GM10847 (cell line): ENCODE results near the gene GPR183.

Experiments
- POLR2A ChIP-seq: IDR thresholded peaks from 2 replicates; pipeline ENCODE4 v1.6.1; 2011; ENCODE audit not compliant: insufficient read length; ENCODE audit errors: extremely low read depth

Gene GPR183

DNA sequence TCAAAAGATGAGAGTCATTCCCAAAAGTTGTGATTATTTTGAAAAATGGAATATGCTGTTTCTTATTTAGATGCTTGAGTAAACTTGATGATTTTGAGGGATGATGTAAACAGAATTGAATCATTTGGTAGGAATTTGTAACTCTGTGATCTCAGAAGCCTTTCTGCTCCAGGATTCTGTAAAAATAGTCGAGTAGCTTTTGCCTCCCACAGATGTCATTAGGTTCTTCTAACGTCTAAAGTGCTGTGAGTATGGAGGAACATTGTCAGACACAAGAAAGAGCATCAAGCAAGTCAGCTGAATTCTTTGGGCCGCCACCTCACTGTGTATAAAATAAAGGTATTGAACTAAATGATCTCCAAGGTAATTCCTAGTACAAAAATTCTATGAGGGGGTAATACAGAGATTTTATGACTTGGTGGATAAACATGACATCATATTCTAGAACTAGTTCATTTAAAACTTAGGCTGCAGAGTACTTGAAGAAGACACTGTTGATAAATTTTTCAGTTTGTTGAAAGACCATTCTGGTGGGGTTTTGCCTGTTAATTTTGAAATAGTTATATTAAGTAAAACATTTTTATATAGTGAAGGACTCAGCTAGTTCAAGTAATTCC lies 1.4 kb upstream of the GPR183 start:
- TF ChIP-seq POLR2A = no peak

DNA sequence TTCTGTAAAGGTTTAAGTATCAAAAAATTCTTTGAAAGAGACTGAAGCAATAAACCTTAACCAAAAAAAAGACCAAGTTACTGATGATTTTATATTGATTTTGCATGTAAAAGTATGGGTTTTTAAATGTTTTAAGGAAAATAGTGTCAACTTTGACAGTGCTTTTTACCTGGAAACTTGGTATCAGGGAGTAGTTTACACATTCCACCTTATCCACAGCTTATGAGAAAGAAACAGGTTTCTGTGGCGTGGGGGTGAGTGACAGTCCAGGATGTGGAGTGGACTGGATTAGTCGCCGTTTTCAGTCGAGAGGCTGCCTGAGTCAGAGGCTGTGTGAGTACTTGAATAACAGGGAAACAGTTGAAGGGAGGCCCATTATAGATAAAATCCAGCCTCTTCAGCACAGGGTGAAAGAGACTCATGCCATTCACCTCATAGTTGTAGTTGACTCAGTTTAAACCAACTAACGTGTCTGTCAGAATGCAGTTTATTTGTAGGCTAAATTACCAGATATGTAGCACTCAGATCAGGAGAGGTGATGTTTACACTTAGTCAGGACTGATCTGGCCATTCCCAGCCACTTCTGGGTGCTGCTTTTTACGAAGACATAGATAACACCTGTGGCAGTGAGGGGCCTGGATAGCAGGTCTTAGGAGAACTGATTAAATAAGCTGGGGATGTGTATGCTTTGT lies 595 bp upstream of the GPR183 start:
- no peak for TF ChIP-seq POLR2A

DNA sequence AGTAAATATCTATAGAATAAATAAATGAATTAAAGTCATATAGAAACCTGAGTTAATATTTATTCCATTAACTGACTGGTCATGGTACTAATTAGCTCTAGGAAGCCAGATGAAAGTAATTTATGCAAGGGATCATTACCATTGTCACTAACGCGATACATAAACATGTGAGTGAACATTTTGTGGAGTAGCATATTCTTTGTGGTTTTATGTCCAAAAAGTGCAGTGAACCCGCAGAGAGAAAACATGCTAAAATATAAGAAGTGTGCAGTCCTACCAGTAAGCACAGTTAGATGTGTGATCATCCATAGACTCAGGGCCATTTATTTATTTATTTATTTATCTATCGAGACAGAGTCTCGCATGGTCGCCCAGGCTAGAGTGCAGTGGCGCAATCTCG lies 1.6 kb downstream of the GPR183 start:
- TF ChIP-seq POLR2A = no peak

DNA sequence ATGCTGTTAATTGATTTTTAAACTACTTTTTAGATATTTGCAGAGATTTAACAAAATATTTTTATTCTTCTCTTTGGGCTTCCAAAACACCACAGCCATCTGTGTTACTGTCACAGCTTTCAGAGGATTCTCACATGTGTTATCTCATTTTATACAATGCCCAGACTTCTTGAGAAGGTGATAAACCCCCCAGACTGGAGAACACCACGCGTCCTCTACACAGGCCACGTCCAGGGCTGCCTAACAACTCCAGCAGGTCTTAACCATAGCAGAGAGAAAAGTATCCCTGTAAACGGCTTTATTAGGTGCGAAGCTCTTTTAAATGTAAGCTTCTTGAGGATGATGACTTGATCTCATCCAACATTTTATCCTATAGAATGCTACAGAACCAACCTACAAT lies 2.0 kb downstream of the GPR183 start:
- TF ChIP-seq POLR2A = no peak

DNA sequence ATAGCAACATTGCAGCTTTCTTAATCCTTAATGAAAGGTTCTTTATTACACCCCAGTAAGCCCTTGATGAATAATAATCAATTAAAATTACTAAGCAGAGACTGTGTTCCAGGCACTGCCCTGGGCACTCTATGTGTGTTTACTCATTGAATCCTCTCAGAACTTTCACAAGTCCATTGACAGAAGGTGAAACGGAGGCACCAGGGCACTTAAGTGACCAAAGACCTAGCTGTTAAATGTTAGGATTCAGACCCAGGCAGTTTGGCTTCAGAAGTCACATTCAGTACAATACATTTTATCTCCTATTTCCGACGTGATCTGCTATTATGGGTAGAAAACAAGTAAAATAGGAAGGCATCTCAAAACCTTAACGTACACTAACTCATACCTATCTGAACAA lies 2.7 kb downstream of the GPR183 start:
- TF ChIP-seq POLR2A = no peak

DNA sequence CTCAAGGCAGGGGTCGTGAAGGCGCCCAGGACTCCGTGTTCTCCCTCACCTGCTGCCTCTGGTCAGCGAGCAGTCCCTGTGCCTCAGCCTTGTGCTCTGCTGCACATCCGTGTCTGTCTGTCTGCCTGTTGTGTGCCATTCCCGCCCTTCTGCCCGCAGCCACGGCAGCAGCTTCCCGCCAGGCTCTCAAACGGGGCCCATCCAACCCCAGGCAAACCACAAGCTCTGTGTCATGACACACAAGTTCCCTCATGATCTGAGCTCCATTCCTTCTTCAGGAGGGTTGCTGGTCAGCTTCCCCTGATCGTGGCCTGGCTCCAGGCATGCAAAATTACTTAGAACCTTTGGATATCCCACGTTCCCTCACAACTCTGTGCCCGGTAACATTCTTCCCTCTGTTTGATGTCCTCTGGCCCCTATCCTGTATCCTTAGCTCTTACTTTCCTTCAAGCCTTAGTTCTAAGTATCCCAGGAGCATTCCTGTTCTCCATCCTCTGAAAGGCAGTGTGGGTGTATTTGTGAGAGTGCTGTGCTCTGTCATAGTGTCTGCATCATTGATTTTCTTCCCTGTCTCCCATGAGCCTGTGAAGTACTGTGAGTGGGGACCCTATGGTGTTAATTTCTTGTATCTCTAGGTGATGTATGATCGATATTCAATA lies 3.2 kb downstream of the GPR183 start:
- TF ChIP-seq POLR2A = no peak

DNA sequence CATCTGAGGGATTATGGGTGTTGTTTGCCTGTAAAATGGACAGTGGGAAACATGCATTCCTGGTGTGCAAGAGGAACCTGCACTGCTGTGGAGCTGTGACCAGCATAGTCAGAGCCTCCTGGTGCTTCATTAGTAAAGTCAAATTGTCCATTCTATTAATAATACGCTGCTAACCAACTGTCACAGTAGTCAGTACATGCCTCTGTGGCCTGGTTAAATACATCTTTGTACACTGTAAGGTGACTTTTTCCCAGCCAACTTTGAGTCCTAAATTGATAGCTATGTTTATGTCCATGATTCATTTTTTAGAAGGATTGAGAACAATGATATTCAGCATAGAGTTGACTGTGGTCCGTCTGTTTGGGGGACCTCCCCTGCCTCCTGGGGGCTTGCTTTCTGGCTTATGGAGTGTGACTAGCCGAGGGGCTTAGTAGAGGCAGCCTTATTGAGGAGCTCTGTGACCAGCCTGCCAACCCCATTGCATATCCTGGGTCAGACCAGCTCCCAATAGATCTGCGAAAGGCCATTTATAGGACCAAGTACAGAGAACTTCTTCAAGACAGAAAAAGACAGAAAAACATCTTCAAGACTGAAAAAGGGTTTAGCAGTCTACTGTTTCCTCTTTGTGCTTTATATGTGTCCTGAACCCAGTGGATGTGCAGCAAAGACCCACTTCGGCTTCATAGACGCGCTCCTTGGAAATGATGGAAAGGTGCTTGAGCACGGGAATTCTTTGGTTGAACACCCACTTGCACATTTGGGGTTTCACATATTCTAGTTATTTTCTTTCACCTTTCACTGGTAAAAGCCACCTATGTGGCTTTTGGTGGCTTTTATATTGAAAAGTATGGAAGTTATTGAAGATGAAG lies 4.3 kb downstream of the GPR183 start:
- no peak for TF ChIP-seq POLR2A

DNA sequence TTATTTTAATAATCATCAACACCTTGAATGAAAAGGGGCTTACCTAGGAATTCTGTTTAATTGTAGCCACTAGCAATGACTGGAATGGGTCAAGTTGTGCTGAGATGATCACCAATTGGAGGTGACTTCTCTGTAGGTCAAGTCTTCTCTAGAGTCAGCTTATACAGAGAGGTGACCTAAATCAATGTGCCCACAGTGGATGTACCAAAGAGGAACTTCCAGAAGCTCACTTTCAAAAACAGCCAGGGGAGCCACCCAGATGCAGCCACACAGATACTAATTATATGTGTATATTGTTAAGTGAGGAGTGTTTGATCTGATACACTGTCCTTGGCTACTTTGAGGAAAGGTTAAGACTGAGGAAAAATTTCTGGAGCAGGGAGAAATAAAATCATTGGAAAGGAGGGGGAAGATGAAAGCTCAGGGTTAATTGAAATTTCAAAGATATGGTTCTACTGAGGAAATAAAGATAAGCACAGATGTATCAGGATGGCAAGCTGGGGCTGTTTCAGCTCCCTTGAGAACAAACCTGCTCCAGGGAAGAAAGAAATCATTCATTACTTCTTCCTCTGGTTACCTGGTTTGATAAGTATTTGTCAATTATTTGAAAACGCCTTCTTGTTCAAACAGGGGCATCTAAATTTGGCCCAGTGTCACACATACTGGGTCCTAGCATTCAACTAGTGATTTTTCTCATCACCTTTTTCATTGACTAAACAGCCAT lies 5.1 kb downstream of the GPR183 start:
- no peak for TF ChIP-seq POLR2A

DNA sequence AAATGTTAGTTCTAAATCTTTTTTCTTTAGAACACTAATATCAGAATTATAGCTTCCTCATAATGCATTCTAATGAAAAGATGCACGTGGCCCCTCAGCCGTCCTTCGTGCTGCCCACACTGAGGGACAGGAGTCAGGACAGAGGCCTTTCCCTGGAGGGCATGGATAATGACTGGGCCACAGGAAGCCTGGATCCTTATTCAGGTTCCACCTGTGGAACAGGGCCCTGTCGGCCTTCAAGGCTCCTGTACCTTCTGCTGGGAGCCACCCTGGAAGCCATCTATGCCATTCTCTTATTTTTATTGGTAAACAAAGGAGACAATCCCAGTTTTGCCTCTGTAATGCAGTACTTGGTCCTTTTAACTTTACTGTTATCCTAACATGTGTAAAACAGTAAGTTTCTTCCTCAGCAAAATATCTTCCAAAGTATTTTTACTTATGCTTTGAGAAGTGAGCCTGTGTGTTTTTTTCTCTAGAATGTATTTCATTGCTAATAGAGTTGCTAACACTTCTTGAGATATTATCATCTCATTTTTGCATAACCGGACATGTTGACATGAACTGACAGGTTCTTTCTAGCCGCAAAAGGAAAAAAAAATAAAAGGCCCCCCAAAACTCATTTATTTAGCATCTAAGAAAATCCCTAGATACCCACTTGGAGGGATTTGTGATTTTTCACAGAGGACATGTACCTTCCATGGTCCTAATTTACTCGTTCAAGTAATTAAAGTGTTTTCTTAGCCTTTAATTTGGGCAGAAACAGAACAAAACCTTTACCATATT lies 6.0 kb downstream of the GPR183 start:
- no peak for TF ChIP-seq POLR2A

DNA sequence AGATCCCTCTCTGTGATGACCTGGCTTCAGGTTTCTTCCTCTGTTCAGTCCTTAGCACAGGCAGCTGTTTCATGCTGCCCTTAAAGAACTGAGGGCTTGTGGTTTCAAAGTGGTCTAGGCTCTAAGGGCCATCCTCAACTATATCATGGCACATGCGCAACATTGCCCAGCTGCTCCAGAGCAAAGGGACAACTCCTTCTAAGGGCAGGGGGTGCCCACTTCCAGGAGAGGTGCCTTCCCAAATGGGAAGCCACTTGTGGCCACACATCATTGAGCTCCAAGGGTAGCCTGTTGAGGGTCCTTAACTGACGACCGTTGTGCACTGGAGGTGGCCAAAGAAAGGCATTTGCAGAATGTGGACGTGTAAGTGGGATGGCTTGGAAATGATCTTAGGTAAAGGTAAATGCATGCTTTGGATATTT lies 7.3 kb downstream of the GPR183 start:
- TF ChIP-seq POLR2A = no peak

DNA sequence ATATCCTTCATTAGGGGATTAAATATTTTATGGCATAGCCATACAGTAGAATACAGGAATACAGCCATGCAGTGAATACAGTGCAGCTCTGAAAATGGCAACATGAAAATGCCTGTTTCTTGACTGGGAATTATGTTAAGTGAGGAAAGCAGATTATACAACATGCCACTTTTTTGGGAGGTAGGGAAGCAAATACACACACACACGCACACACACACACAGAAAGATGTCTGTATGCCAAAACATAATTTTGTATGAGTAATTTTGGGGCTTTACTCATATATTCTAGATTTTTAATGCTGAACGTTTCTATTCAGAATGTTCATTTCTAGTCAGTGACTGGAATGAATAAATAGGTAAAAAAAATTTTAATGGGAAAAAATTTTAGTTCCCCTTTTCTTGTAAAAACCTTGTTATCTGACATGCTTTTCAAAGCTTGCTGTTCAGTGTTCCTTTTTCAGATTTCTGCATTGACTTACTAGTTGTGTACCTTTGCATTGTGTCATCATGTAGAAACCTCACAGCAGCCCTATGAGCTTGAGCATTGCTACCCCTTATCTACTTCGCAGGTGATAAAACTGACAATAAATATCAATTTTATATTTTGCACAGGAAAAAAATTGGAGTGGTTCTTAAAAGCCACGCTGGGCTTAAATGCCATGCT lies 7.8 kb downstream of the GPR183 start:
- TF ChIP-seq POLR2A = no peak

DNA sequence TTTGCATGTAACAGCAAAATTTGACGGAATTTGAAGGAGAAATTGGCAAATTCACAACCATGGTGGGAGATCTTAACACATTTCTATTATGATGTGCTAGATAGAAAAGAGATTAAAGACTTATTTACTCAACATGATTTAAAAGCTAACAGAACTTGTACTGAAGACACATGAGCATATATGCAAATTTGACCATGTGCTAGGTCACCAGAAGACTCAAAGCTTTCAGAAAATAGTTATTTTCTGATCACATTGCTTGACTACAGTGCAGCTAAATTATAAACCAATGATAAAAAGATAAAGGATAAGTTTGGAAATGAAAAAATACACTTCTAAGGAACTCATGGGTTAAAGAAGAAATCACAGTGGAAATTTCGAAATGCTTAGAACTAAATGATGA lies 9.1 kb downstream of the GPR183 start:
- no peak for TF ChIP-seq POLR2A

DNA sequence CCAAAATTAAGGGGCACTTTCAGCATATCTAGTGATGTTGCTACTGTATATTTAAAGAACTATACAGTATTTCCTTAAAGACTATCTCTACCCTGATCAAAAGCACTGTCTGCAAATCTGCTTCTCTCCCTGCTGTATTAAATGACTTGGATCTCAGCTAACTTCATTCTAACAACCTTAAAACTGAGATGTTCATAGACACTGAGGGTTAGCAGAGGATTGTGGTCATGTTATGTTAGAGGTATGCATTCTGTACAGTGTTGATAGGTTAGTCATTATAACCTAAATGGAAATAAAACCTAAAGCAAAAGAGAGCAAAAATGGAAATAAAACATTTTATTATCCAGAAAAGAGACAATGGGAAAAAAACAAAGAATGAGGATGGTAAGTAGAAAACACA lies 9.9 kb downstream of the GPR183 start:
- no peak for TF ChIP-seq POLR2A

DNA sequence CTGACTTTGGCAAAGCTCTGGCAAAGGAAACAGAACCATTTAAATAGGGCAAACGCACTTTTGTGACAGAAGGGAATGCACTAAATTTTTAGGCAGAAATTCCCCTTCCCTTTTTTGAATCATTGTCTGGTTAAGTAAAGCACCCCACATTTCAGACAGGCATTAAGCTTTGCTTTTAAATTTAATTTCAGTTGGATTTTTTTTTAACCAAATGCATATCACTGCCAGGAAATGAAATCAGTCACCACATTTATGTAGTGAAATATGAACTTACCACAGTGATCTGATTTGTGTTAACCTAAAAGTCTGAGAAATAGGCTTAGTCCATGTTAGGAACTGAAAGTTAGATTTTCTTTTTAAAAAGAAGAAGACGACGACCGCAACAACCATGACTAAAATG lies 10.8 kb downstream of the GPR183 start:
- TF ChIP-seq POLR2A = no peak
